Activated CD4-positive, alpha-beta T cell treated with anti-CD3 and anti-CD28 coated beads for 36 hours (primary cell): ENCODE data around the gene TTLL11. TPM values are rescaled to one million over a fixed set of nuclear protein-coding genes. Genes with fewer than 3 reads are reported as not detected.

Experiments
- ATAC-seq: fragments of 200-7000 bp; cut with Tn5 transposase; one replicate; pipeline ENCODE4 v1.10.0; 2021; ENCODE audit warnings: mild to moderate bottlenecking, moderate library complexity
- CTCF ChIA-PET: fragments of 350-600 bp; sonication (Branson Sonifier 250); formaldehyde crosslinking; loops from one replicate; lab custom pipeline; 2021; ENCODE audit warnings: antibody characterized with exemption; lab: Charles Lee
- POLR2A ChIA-PET: fragments of 350-600 bp; sonication (Branson Sonifier 250); formaldehyde crosslinking; loops from one replicate; lab custom pipeline; 2021; ENCODE audit warnings: antibody characterized with exemption, inconsistent platforms; lab: Charles Lee
- DNase-seq: peaks from one replicate; pipeline ENCODE4 v3.0.0-alpha.2; 2020
- H3K27ac Mint-ChIP-seq: one replicate; pipeline ENCODE4 v1.8.0; 2021; ENCODE audit warnings: mixed read lengths
- H3K27me3 Mint-ChIP-seq: one replicate; pipeline ENCODE4 v1.8.0; 2021; ENCODE audit warnings: mixed read lengths
- H3K36me3 Mint-ChIP-seq: one replicate; pipeline ENCODE4 v1.8.0; 2021; ENCODE audit warnings: low read depth, mixed read lengths
- H3K4me1 Mint-ChIP-seq: one replicate; pipeline ENCODE4 v1.8.0; 2021; ENCODE audit warnings: mixed read lengths
- H3K4me3 Mint-ChIP-seq: one replicate; pipeline ENCODE4 v1.8.0; 2021; ENCODE audit warnings: mild to moderate bottlenecking, moderate library complexity, mixed read lengths
- H3K9me3 Mint-ChIP-seq: one replicate; pipeline ENCODE4 v1.8.0; 2021; ENCODE audit warnings: low read depth, mixed read lengths
- intact Hi-C, 2 experiments: fragments of 100-400 bp; cut with DNase I in 1 of 2; cut with micrococcal nuclease in 1 of 2; formaldehyde crosslinking; loops; one replicate each; pipeline versions ENCODE4 v1.14.2 to v1.15.1; 2022 to 2024; cut with DNase I, micrococcal nuclease
- total RNA-seq, 2 experiments: library from RNA; stranded (reverse); gene quantifications; one replicate each; pipeline ENCODE4 v1.2.3, GENCODE V29; 2021

Gene TTLL11
- total RNA-seq, 2 experiments from 2014 or later, result 1.3 to 1.8 TPM

DNA sequence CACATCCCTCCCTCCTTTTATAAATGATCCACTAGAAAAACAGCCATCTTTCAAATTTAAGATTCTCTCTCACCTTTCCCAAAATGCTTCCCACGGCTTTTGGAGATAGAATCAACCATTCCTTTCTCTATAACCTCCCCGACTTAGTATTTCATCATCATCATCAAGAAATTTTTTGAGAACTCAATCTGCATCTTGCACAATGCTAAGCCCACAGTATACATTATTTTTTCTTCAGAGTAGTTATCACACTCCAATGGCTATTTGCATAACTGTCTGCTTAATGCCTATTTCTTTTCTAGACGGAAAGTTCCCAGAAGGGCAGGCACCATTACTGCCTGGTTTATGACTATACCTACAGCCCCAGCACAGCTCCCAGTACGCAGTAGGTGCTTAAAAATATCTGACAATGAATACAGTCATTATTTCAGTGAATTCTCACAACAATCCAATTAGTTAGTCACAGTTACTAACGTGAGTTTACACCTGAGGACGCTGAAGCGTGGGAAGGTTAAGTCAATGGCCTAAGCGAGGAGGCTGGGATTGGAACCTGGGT lies 212.7 kb downstream of the TTLL11 start:
- DNase-seq (no peak), ATAC-seq (no peak)
- POLR2A ChIA-PET, result no interaction called here
- Mint-ChIP-seq H3K9me3 (no peaks in the 10 kb centered on the region), H3K27me3 (no peaks in the 10 kb centered on the region), H3K36me3 (no peaks in the 10 kb centered on the region), H3K4me3 (no peak overlapping the region), H3K4me1 (no peaks in the 10 kb centered on the region), H3K27ac (no peak overlapping the region)
- CTCF ChIA-PET, result interaction anchor here (0.6 kb wide), 1 partner anchor 191 kb away, joined by 3 read pairs; no protein-coding TSS in a partner anchor
- intact Hi-C loops, result no loop called here

- no peaks in the 10 kb centered on the region for H3K4me1 Mint-ChIP-seq
- ChIA-PET CTCF (interaction anchor here (0.7 kb wide), 1 partner anchor 43 kb away, joined by 4 read pairs; no protein-coding TSS in a partner anchor), POLR2A (no interaction called here)
- no peaks in the 10 kb centered on the region for H3K9me3 Mint-ChIP-seq
- no peak overlapping the region for H3K4me3 Mint-ChIP-seq
- no peaks in the 10 kb centered on the region for H3K36me3 Mint-ChIP-seq
- no peaks in the 10 kb centered on the region for H3K27me3 Mint-ChIP-seq
- H3K27ac Mint-ChIP-seq, result no peak overlapping the region
- ATAC-seq, result no peak
- no peak for DNase-seq
- intact Hi-C loops, result no loop called here
Observed at GRCh38 chr9:121878271-121878822, 214.8 kb downstream of the TTLL11 start.

DNA sequence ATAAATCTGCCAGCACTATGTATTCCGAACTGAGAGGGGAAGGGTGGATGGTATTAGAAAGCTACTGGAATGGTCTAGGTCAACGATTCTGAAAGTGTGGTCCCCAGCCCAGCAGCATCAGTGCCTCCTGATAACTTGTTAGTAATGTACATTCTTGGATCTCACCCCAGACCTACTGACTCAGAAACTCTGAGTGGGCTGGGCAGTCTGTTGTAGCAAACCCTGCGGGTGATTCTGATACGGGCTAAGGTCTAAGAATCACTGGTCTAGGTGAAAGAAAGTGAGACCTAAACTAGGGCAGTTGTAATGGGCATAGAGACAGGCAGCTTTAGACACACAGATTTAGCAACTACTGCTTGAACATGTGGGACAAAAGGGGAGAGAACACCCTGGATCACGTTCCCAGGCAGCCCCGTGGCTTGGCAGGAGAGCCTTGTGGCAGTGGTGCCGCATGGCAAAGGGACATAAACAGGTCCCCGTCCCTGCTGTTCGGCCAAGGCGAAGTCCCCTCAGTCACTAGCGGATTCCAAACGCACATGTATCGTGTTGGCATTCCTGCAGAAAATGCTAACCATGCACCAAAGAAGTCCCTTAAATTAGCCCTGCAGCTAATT lies 216.3 kb downstream of the TTLL11 start:
- ChIA-PET POLR2A (no interaction called here), CTCF (no interaction called here)
- Mint-ChIP-seq H3K4me1 (no peaks in the 10 kb centered on the region), H3K4me3 (no peak overlapping the region), H3K27ac (no peak overlapping the region), H3K36me3 (no peaks in the 10 kb centered on the region), H3K27me3 (no peaks in the 10 kb centered on the region), H3K9me3 (no peaks in the 10 kb centered on the region)
- ATAC-seq (no peak), DNase-seq (no peak)
- intact Hi-C loops, result no loop called here

DNA sequence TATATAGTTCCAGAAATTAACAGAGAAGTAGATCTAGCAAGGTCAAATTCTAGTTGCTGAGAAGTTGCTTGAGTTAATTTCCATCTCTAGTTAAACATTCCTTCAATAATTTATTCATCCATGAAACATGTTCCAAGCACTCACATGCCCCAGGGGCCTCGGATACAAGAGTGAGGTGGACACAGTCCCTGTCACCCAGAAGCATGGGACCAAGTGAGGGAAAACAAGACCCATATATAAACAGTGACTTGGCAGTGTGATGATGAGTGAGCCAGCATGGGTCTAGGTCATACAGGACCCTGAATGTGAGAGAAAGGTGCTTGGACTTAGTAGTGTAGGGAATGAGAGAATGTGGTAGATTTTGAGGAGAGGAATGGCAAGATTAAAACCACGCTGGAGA lies 216.9 kb downstream of the TTLL11 start:
- ChIA-PET POLR2A (no interaction called here), CTCF (no interaction called here)
- intact Hi-C loops, result no loop called here
- Mint-ChIP-seq H3K4me3 (no peak overlapping the region), H3K9me3 (no peaks in the 10 kb centered on the region), H3K4me1 (no peaks in the 10 kb centered on the region), H3K27ac (no peak overlapping the region), H3K27me3 (no peaks in the 10 kb centered on the region), H3K36me3 (no peaks in the 10 kb centered on the region)
- no peak for DNase-seq
- ATAC-seq, result no peak

- ChIA-PET CTCF (no interaction called here), POLR2A (no interaction called here)
- H3K27me3 Mint-ChIP-seq, result no peaks in the 10 kb centered on the region
- no peaks in the 10 kb centered on the region for H3K36me3 Mint-ChIP-seq
- no peak overlapping the region for H3K27ac Mint-ChIP-seq
- no peaks in the 10 kb centered on the region for H3K9me3 Mint-ChIP-seq
- intact Hi-C loops, result no loop called here
- no peak overlapping the region for H3K4me3 Mint-ChIP-seq
- ATAC-seq (no peak), DNase-seq (no peak)
- no peaks in the 10 kb centered on the region for H3K4me1 Mint-ChIP-seq
Observed at GRCh38 chr9:121874524-121874923, 218.6 kb downstream of the TTLL11 start.

- Mint-ChIP-seq H3K9me3 (no peaks in the 10 kb centered on the region), H3K36me3 (no peaks in the 10 kb centered on the region), H3K27ac (no peak overlapping the region), H3K4me3 (no peak overlapping the region), H3K4me1 (no peaks in the 10 kb centered on the region), H3K27me3 (no peaks in the 10 kb centered on the region)
- POLR2A ChIA-PET, result no interaction called here
- no peak for ATAC-seq
- CTCF ChIA-PET, result interaction anchor here (0.6 kb wide), 1 partner anchor 34 kb away, joined by 3 read pairs; no protein-coding TSS in a partner anchor
- intact Hi-C loops, result no loop called here
- DNase-seq, result no peak
Observed at GRCh38 chr9:121871431-121872025, 221.6 kb downstream of the TTLL11 start.

DNA sequence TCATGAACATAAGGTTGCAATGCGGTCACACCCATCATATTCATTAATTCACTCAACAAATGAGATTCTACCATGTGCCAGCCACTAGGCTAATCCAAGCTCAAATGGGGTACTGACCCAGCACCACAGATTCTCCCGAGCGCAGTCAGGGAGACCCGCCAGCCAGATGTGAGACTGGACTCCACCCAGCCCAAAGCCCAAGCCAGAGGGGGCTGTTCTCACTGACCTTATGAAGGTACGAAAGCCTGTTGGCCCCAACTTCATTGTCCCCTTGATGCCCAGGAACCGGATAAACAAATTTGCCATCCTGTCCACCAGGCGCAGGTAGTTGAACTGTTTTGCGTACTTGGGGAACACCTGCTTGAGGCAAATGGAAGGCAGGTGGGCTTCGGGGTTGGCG lies 222.8 kb downstream of the TTLL11 start:
- Mint-ChIP-seq H3K4me3 (no peak overlapping the region), H3K9me3 (no peaks in the 10 kb centered on the region), H3K4me1 (no peaks in the 10 kb centered on the region), H3K36me3 (no peaks in the 10 kb centered on the region), H3K27ac (no peak overlapping the region), H3K27me3 (no peaks in the 10 kb centered on the region)
- CTCF ChIA-PET, result no interaction called here
- POLR2A ChIA-PET, result interaction anchor here (0.7 kb wide), 1 partner anchor 331 kb away, joined by 3 read pairs; no protein-coding TSS in a partner anchor
- ATAC-seq (no peak), DNase-seq (no peak)
- intact Hi-C loops, result no loop called here

- CTCF ChIA-PET, result no interaction called here
- intact Hi-C loops, result no loop called here
Observed at GRCh38 chr9:121868626-121869025, 224.5 kb downstream of the TTLL11 start.

DNA sequence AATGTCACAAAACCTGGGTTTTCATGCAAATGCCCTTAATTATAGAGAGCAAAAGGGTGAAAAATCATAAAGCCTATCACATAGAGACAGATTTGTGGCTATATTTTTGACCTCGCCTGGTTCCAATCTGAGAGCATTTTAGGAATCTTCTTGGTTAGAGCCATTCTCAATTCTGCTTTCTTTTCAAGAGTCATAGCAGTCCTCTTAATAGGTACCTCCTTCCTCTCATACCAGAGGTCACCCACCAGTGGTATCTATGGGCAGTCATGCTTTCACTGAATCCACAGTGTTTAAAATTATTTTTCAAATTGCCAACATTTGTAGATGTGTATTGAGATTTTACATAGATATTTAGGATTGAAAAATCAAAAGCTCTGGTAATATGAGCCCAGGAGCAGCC lies 226.2 kb downstream of the TTLL11 start:
- ATAC-seq (no peak), DNase-seq (no peak)
- ChIA-PET POLR2A (no interaction called here), CTCF (no interaction called here)
- no peaks in the 10 kb centered on the region for H3K36me3 Mint-ChIP-seq
- no peak overlapping the region for H3K4me3 Mint-ChIP-seq
- H3K27ac Mint-ChIP-seq, result no peak overlapping the region
- H3K4me1 Mint-ChIP-seq, result no peaks in the 10 kb centered on the region
- H3K9me3 Mint-ChIP-seq, result no peaks in the 10 kb centered on the region
- H3K27me3 Mint-ChIP-seq, result no peaks in the 10 kb centered on the region
- intact Hi-C loops, result no loop called here

More at GRCh38 chr9:121868626-121869025, 224.5 kb downstream of the TTLL11 start:
- ATAC-seq (no peak), DNase-seq (no peak)
- Mint-ChIP-seq H3K27me3 (no peaks in the 10 kb centered on the region), H3K9me3 (no peaks in the 10 kb centered on the region), H3K36me3 (no peaks in the 10 kb centered on the region), H3K4me3 (no peak overlapping the region), H3K4me1 (no peaks in the 10 kb centered on the region), H3K27ac (no peak overlapping the region)
- POLR2A ChIA-PET, result no interaction called here

- POLR2A ChIA-PET, result no interaction called here
Observed at GRCh38 chr9:121865884-121866283, 227.2 kb downstream of the TTLL11 start.

GRCh38 chr9:121865060-121865459 lies 228.0 kb downstream of the TTLL11 start:
- no peaks in the 10 kb centered on the region for H3K9me3 Mint-ChIP-seq
- POLR2A ChIA-PET, result no interaction called here
- no peaks in the 10 kb centered on the region for H3K27me3 Mint-ChIP-seq
- ATAC-seq (no peak), DNase-seq (no peak)
- no peak overlapping the region for H3K4me3 Mint-ChIP-seq
- H3K36me3 Mint-ChIP-seq, result no peaks in the 10 kb centered on the region
- H3K4me1 Mint-ChIP-seq, result no peaks in the 10 kb centered on the region
- CTCF ChIA-PET, result interaction anchor here (0.5 kb wide), 1 partner anchor 276 kb away, joined by 3 read pairs; no protein-coding TSS in a partner anchor
- intact Hi-C loops, result no loop called here
- H3K27ac Mint-ChIP-seq, result no peak overlapping the region

More at GRCh38 chr9:121865884-121866283, 227.2 kb downstream of the TTLL11 start:
- CTCF ChIA-PET, result no interaction called here
- H3K9me3 Mint-ChIP-seq, result no peaks in the 10 kb centered on the region
- no peak overlapping the region for H3K4me3 Mint-ChIP-seq
- H3K27me3 Mint-ChIP-seq, result no peaks in the 10 kb centered on the region
- intact Hi-C loops, result no loop called here
- H3K36me3 Mint-ChIP-seq, result no peaks in the 10 kb centered on the region
- DNase-seq (no peak), ATAC-seq (no peak)
- no peak overlapping the region for H3K27ac Mint-ChIP-seq
- no peaks in the 10 kb centered on the region for H3K4me1 Mint-ChIP-seq

DNA sequence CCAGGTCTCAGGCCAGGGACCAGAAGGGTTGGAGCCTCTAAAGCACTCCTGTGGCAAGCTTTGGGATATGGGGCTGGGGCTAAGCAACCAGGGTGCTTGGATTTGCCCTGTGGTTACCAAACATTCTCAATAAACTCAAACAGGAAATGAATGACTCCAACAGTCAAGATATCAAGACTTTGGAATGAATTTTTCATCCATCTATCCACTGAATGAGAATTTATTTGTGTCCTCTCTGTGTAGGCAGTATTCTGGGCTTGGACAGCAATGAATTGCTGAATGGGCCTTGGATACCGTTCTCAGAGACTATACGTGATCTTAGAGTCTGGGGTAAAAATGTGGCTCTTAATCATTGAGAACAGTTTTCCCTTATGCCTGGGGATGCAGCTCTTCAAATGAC lies 229.2 kb downstream of the TTLL11 start:
- CTCF ChIA-PET, result interaction anchor here (0.6 kb wide), 1 partner anchor 794 kb away, joined by 3 read pairs; no protein-coding TSS in a partner anchor
- H3K36me3 Mint-ChIP-seq, result no peaks in the 10 kb centered on the region
- DNase-seq, result no peak
- POLR2A ChIA-PET, result no interaction called here
- no peak overlapping the region for H3K4me3 Mint-ChIP-seq
- no peak for ATAC-seq
- no peaks in the 10 kb centered on the region for H3K27me3 Mint-ChIP-seq
- H3K4me1 Mint-ChIP-seq, result no peaks in the 10 kb centered on the region
- no peak overlapping the region for H3K27ac Mint-ChIP-seq
- no peaks in the 10 kb centered on the region for H3K9me3 Mint-ChIP-seq
- intact Hi-C loops, result no loop called here
